ENCODE results near the gene WAPL. TPM values are rescaled to one million over a fixed set of nuclear protein-coding genes. Genes with fewer than 3 reads are reported as not detected.

WAPL gene
- total and polyA plus RNA-seq, 11 donors: 9.4 to 29.9 (median 21.0) TPM

DNA sequence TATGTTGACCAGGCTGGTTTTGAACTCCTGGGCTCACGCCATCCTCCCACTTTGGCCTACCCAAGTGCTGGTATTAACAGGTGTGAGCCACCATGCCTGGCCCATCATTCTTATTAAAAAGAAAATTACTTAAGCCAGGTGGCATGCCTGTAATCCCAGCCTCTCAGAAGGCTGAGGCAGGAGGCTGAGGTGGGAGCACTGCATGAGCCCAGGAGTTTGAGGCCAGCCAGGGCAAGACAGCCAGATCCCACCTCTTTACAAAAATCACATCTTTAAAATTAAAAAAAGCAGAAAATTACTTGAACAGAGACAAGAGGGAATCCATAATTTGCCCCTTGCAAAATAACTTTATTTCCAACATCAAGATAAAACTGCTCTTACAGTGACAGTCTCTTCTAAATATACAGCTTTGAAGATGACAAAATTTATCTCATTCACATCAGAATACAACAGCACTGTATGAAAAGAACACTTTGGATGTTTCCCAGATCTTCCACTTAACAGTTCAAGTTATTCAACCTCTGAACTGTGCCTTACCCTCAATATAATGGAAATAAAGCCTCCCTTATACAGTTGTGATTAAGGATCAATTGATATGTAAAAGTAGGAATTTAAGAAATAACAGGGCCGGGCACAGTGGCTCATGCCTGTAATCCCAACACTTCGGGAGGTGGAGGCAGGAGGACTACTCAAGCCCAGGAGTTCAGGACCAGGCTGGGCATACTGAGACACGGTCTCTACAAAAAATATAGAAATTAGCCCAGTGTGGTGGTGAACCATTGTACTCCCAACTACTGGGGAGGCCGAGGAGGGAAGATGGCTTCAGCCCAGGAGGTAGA is 10.3 kb downstream of the WAPL start:
- Histone ChIP-seq H3K4me3 (no peak overlapping the region), H3K36me3 (peaks cover 0 to 51% (median 31%) of the 10 kb centered on the region in 9 donors), H3K27ac (no peak overlapping the region), H3K9me3 (no peaks in the 10 kb centered on the region), H3K4me1 (peaks cover 0 to 67% (median 43%) of the 10 kb centered on the region in 12 donors), H3K27me3 (no peaks in the 10 kb centered on the region)
- no peak for DNase-seq
- no peak for ATAC-seq
- WGBS, 4 donors: 91 to 96% (median 94%) methylated on average over 5 of the region's 5 CpGs
- TF ChIP-seq, protein P1, sequence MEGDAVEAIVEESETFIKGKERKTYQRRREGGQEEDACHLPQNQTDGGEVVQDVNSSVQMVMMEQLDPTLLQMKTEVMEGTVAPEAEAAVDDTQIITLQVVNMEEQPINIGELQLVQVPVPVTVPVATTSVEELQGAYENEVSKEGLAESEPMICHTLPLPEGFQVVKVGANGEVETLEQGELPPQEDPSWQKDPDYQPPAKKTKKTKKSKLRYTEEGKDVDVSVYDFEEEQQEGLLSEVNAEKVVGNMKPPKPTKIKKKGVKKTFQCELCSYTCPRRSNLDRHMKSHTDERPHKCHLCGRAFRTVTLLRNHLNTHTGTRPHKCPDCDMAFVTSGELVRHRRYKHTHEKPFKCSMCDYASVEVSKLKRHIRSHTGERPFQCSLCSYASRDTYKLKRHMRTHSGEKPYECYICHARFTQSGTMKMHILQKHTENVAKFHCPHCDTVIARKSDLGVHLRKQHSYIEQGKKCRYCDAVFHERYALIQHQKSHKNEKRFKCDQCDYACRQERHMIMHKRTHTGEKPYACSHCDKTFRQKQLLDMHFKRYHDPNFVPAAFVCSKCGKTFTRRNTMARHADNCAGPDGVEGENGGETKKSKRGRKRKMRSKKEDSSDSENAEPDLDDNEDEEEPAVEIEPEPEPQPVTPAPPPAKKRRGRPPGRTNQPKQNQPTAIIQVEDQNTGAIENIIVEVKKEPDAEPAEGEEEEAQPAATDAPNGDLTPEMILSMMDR (IDR thresholded peaks at IDR 0.05): no peak
- no peak for TF ChIP-seq POLR2A (IDR thresholded peaks at IDR 0.05)
- intact Hi-C loops (cut with DNase I): no loop called here

GRCh38 chr10:86509145-86509544 is 12.4 kb downstream of the WAPL start:
- no peak overlapping the region for H3K27ac ChIP-seq
- ATAC-seq (no peak), DNase-seq (no peak)
- TF ChIP-seq POLR2A (IDR thresholded peaks at IDR 0.05): no peak
- TF ChIP-seq, protein P1 (IDR thresholded peaks at IDR 0.05): no peak
- WGBS, 4 donors: 94 to 97% (median 95%) methylated on average over 3 of the region's 3 CpGs
- H3K9me3 ChIP-seq: no peaks in the 10 kb centered on the region
- peaks cover 0 to 42% (median 21%) of the 10 kb centered on the region in 9 donors for H3K36me3 ChIP-seq
- intact Hi-C loops (cut with DNase I): no loop called here
- H3K4me3 ChIP-seq: no peak overlapping the region
- peaks cover 0 to 55% (median 30%) of the 10 kb centered on the region in 12 donors for H3K4me1 ChIP-seq
- no peaks in the 10 kb centered on the region for H3K27me3 ChIP-seq

DNA sequence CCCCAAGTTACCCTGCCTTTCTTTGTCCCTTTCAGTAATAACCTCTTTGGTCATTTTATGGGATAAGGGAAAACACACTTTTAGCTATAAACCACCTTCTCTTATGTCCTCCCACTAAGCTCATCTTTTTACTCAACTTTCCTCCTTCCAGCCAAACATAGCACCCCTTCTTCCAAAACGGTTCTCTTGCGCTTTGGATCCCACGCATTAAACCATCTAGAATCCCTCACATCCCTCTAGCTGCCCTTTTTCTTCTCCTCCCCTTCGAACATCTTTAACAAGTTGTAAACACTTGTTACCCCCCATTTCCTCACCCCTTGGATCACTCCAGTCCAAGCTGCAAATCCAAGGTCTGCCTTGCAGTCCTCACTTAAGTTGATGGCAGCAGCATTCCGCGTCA is 13.4 kb downstream of the WAPL start:
- Histone ChIP-seq H3K9me3 (no peaks in the 10 kb centered on the region), H3K27ac (no peak overlapping the region), H3K4me1 (peaks cover 0 to 46% (median 28%) of the 10 kb centered on the region in 12 donors), H3K36me3 (peaks cover 0 to 43% (median 15%) of the 10 kb centered on the region in 9 donors), H3K27me3 (no peaks in the 10 kb centered on the region), H3K4me3 (no peak overlapping the region)
- 92 to 94% (median 92%) methylated on average over 6 of the region's 6 CpGs for WGBS, 4 donors
- no peak for TF ChIP-seq POLR2A (IDR thresholded peaks at IDR 0.05)
- TF ChIP-seq, protein P1 (IDR thresholded peaks at IDR 0.05): no peak
- no peak for ATAC-seq
- DNase-seq: no peak
- intact Hi-C loops (cut with DNase I): no loop called here

- ATAC-seq (peak in 1 of 4 donors; percentile 20), DNase-seq (no peak)
- TF ChIP-seq POLR2A (IDR thresholded peaks at IDR 0.05): no peak
- TF ChIP-seq, protein P1 (IDR thresholded peaks at IDR 0.05): no peak
- WGBS, 4 donors: 69 to 74% (median 71%) methylated on average over 4 of the region's 4 CpGs
- Histone ChIP-seq H3K27me3 (no peaks in the 10 kb centered on the region), H3K36me3 (peaks cover 0 to 50% (median 25%) of the 10 kb centered on the region in 9 donors), H3K27ac (no peak overlapping the region), H3K9me3 (no peaks in the 10 kb centered on the region), H3K4me3 (no peak overlapping the region), H3K4me1 (peaks cover 0 to 29% (median 12%) of the 10 kb centered on the region in 12 donors)
- intact Hi-C loops (cut with DNase I): no loop called here
These were observed 15.1 kb downstream of the WAPL start for GRCh38 chr10:86506499-86506898.

Measured in heart left ventricle (tissue), 16 donors.